HG03045 (cell line): ENCODE results near the gene ABCG8.

Source experiments
- ATAC-seq: cut with Tn5 transposase; IDR thresholded peaks from one replicate; pipeline ENCODE4 v1.9.1; 2021; ENCODE audit warnings: mild to moderate bottlenecking, moderate library complexity; ENCODE audit not compliant: unreplicated experiment

The ABCG8 gene

DNA sequence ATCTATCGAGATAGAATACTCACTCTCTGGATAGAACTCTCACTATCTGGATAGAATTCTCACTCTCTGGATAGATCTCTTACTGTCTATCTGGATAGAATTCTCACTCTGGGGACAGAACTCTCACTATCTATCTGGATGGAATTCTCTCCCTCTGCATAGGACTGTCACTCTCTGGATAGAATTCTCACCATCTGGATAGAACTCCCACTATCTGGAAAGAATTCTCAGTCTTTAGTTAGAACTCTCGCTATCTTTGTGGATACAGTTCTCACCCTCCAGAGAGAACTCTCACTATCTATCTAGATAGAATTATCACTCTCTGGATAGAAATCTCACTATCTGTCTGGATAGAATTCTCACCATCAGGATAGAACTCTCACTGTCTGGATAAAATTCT is 16.5 kb downstream of the ABCG8 start:
- no peak for ATAC-seq

DNA sequence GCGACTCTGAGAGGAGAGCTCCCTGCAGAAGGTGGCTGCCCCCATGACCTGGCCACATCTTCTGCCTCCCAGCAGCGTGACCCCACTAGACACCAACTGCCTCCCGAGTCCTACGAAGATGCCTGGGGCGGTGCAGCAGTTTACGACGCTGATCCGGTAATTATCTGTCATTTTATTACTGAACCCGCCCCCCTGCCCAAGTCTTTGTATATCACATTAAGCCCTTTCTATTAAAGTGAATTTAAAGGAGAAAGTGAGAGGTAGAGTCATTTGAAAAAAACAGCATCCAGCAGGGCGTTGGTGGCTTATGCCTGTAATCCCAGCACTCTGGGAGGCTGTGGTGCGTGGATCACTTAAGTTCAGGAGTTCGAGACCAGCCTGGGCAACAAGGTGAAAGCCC is 33.4 kb downstream of the ABCG8 start:
- no peak for ATAC-seq

DNA sequence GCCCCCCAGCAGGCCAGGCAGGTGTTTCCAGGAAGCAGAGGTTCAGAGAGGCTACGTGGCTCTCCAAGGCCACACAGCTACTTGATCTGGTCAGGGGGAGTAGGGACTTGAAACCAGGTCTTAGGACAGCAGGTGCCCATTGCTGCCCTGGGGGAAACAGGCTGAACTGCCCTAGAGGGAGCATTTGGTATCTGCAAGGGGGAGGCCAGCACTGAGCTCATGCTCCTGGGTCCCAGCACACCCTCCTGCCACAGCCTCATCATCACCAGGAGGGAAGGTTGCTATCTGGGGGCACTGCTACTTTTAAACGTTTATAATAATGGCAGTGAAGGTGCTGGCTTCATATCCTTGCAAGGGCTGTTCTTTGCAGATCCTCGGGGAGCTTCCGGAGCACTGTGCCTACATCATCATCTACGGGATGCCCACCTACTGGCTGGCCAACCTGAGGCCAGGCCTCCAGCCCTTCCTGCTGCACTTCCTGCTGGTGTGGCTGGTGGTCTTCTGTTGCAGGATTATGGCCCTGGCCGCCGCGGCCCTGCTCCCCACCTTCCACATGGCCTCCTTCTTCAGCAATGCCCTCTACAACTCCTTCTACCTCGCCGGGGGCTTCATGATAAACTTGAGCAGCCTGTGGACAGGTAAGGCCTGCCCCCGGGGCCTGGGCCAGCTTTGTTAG is 36.1 kb downstream of the ABCG8 start:
- ATAC-seq: no peak

DNA sequence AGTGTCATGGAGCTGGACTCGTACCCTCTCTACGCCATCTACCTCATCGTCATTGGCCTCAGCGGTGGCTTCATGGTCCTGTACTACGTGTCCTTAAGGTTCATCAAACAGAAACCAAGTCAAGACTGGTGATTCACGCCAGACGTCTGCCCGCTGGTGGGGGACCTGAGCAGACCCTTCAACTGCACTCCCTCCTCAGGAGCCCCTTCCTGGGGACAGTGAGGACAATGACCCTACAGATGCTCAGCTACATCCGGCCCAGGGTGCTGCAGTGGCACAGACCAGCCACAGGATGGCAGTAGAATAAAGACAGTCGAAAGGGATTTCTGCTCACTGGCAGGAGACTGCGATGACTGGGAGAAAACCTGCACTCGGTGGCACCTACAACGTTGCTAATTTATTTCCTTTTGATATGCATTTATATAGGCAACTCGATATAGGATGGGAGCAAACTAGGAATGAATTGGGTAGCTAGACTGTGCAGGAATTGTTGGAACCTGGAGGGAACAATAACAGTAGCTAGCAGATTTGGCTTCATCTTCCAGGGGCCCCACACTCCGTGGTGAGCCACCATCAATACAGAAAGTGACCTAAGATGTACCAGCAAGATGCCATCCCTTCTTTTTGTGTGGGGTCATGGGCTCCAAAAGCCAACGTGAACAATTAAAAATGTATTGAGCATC is 39.2 kb downstream of the ABCG8 start:
- ATAC-seq: no peak

DNA sequence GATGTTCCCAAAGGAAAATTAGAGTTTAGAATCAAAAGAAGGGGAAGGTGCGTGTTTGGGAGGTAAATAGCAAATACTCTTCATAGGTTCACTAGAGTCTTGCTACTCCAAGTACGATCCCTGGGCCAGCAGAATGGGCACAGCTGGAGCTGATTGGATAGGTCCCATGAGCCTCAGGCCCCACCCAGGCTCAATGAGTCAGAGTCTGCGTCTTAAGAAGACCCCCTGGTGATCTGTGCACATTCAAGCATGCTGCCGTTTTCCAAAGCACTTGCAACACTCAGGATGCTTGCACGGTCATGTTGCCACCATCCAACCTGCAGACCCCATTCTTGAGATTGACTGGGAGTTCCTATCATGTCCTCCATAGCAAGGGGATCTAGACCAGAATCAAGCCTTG is 40.5 kb downstream of the ABCG8 start:
- ATAC-seq: no peak

DNA sequence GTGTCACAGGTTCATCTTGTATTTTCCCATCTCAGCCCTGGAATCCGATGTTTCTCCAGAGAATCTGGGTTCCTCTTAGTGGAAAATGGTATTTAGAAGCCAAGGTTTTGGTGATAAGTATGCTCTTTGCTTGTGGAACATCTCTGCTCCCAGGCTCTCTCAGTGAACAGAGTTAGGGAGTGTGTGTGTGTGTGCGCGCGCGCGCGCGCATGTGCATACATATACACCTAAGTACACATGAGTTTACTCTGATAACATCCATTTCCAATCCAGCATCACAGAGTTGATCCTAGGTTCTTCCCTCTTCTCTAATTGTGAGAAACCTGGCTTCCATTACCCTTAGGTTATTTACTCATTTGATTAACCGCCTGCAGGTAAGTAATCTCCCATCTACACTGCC is 41.7 kb downstream of the ABCG8 start:
- no peak for ATAC-seq

DNA sequence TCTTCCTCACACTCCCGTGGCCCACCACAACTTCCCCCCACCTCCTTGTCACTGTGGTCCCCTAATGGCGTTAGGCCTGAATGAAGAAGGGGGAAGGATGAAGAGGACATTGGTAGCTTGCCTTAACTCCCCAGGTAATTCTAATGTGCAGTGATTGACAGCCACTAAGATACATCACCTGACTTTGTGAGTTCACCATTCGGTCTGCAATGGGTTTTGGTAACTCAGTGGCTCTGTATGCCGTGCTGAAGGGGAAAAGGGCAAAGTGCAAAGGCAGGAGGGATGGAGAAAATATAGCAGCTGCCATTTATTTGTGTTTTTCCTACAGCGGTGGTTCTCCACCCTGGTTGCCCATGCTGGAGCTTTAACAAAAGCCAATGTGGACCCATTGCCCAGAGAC is 42.2 kb downstream of the ABCG8 start:
- no peak for ATAC-seq

DNA sequence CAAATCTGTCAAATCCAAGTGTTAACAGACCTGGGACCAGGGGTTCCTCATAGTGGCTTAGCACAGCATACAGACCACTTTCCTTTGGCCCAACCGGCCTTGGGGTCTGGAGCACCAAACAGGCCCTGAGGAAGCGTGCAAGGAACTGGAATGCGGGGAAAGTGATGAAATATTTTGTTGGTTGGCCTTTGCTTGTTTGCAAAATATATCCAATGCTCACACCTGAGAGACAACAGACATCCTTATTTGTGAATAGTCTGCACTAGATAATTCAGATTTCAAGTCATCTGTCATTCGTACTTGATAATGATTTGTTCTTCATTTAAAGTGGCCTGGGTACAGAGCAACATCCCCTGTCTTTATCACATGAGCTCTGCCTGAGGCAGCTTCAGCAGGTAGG is 43.5 kb downstream of the ABCG8 start:
- ATAC-seq: no peak

DNA sequence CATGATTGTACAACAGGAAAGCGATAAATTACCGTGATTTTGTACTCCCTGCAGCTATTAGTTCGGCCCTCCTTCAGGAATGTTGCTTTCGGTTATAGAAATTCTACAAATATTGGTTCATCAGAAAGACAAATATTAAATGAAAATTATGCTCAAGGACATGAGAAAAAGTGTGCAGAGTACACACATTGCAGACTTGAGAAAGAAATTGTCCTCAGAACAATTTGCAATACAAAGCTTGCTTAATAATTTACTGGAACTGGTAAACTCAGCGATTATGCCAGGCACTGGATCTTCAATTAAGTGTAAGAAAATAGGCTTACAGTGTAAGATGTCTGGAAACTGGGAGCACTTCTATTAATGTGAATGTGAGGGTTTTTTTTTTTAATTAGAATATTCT is 45.9 kb downstream of the ABCG8 start:
- no peak for ATAC-seq

DNA sequence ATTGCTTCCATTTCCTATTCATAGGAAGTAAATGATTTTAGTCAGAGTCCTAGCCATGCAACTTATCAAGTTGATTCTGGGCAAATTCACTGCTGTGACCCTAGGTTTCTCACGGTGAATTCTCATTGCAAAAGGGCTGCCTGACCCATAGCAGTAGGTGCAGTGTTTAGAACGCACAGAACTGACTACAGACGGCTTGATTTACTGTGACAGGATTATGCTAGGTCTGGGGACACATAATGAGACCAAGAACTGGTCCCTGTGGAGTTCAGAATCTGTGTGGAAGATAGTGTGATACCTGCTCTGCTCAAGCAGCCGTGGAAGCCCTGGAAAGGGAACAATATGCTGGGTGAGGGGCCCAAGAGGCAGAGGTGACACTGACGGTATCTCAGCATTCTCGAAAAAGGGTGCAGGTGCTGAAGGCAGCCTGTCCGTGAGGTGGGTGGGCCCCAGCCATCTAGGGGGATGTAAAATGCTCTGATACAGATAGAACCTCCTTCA is 46.4 kb downstream of the ABCG8 start:
- no peak for ATAC-seq

DNA sequence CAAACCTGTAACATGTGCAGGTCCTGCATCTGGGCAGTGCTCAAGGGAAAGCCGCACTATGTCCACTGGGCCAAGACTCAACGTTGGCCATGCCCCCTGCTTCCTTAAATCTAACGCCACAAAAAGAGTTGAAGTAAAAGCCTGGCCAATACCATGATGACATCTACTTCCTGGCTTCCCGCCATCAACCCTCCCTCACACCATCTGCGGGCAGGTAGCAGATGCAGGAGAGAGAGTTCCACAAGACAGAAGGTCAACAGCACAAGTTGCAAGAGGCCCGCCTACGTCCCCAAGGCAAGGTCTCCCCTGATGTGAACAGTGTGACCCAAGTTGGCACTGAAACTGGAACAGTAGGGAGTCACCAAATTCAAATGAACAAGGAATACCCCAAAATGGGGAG is 48.4 kb downstream of the ABCG8 start:
- ATAC-seq: no peak

DNA sequence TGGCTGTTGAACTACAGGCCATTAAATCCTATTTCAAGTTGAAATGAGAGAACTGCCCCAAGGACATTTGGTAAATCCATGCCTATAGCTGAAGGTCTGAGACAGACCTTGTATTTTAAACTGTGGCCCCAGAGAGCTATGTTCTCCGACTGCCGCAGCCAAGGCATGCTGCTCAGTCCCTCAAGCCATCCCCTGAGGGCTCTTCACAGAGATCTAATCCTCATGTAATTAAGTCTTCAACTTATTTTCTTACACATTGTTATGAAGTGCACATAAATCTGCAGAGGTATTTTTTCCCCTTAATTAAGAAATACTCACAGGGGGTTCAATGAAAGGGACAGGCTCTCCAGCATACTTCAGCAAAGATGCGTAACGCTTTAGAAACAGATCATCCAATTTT is 50.6 kb downstream of the ABCG8 start:
- ATAC-seq: no peak

DNA sequence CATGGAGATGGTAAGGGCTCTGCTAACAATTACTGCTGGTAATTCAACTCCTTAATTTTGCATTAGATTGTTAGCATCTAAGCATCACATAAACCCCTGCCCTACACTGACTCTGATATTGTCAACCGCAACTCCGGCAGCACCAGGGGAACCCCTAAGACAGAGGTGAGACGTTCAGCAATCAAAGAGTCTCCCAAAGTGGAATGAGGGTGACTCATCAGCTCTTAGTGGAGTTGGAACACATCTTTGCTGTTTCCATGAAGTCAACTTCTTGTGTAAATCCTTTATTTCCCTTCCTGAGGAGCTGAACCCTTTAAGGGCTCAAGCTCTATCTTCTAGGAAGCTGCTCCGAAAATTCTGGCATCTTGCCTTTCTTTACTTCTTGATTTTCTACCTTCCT is 52.1 kb downstream of the ABCG8 start:
- ATAC-seq: no peak

DNA sequence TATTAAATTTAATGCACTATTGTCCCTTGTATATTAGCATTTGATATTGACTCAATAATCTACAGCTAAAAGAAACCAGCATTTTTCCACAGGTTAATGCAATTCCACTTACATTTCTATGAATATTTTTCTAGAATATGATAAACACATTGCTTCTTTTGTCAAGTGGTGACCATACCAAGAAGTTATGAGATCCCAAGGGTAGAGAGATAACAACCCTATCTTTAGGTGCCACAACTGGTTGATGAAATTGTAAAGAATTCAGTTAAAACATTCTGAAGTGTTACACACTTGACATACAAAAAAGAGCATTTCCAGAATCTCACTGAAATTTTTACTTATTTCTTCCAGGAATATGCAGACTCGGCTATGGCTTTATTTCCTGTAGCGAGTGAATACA is 56.0 kb downstream of the ABCG8 start:
- ATAC-seq: no peak

DNA sequence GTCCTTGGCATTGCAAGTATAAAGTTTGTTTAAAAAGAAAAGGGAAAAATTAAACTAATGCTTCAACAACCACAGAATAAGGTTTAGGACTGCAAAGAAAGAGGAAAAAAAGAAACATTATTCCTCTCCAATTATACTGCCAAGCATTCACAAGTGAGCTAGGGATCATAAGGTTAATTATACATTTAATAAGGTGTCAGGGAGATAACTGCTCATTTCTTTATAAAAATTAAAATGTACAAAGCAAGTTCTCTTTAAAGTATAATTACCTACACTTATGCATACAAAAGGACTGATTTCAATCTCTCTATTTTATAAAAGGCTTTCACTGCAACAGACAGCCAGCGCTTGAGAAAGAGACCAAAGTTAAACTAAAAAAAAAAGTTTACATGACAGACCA is 58.1 kb downstream of the ABCG8 start:
- ATAC-seq: no peak

DNA sequence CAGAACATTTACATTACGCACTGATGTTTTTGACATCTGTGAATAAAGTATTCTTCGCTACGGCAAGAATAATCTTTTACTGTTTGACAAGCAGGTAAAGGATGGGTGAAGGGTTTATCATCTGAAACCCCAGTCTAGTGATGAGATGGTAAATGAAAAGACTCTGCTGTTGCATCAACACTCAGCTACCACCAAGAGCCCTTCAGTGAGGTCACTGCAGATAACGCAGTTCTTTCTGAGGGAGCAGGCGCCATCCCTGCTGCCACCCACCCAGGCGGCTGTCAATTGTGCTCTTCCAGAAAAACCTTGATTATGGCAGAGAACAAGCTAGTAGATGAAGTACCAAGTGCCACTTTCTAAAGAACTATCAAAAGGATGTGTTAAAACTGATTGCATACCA is 58.7 kb downstream of the ABCG8 start:
- no peak for ATAC-seq

DNA sequence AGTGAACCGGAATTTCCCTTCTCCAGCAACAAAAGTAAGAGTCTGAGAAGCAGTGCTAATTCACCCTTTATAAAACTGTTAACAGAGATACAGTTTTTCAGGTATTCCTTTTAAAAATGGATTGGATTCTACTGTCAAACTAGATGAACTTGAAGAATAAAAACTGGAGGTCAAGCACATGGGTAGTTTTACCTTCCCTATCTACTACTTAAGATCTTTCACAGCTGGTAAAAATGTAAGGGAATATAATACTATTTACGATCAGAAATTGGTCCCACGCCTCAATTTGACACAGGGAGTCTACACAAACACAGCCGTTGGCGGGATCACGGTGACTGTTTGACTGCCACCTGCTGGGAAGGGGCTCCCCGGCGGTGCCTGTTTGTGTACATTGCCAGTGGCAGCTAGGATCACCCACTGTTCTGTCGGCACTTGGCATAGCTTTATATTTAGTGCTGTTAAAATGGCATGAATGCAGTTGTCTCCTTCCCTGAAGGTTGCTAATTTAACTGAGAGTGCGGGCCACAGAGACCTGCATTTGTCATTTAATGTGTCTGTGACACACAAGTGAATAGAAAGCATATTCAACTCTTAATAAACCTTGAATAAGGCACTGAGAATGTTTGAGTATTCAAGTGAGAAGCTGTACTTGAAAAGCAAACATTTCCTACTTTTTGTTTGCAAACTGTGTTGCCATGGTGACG is 59.5 kb downstream of the ABCG8 start:
- ATAC-seq: no peak

DNA sequence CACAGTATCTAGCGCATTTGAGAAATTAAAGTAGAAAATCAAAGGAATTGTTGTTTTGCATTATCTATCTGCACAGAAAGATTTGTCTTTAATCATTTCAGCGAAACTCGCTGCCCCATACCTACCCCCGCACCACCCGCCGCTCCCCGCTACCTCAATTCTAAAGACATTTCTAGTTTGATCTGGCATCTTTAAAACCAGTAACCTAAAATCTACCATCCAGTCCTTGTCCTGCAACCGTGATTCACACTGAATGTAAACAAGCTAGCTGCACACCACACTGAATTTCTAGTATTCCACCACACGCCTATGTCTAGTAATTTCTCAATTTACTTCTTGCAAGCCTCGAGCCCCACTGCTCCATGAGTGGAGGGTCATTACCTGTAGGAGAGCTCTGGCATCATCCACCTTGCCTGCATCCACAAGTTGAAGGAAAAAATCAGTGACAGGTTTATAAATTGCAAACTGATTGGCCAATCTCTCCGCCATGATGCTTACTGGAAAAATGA is 60.1 kb downstream of the ABCG8 start:
- ATAC-seq: no peak

DNA sequence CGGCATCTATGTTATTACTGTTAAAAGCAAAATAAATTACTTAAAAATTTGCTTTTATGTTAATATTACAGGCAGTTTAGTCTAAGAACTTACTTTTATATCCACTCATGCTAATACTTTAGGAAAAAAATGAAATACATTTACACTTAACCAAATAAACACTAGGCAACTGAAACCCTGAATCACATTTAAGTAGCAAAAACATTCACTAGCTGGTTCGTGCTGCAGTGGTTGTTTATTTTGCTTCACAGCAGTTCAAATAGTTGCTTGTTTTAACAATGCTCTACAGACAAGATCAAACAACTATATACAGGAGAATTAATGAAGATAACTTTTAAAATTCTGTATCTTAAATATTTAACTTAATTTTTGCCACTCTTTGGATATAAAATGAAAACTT is 60.8 kb downstream of the ABCG8 start:
- ATAC-seq: no peak

DNA sequence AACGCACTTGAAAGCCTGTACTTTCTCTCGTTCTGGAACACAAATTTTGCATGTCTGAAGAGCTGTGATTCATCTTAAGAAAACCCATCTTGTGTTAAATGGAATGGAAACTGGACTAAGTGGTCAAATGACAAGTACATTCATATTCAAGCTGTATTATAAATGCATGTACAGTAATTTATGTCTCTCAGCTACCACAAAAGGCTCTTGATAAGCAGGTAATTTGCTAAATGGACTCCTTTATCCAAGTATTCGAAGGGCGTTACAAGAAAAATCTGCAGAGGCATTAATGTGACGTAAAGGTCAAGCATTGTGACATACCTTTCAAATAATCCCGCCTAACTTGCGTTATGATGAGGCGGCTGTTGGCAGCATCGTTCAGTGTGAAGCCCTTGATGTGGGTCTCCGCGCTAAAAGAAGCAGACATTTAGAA is 66.6 kb downstream of the ABCG8 start:
- no peak for ATAC-seq

DNA sequence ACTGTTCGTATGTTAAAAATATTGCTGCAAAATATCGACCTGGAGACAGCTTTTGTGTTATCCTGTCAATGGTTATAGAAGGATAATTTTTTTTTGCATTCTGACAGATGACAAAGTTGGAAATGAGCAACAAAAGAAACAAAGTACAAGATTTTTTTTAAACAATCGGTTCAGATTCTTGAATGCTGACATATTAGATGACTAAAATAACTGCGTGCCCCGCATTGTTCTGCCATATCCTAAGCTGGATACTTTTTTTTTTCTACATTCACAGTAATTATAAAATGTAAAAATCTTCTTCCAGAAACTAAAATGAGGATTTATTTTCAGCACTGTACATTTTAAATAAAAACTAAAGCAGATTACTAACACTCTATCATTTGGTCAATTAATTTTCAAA is 67.1 kb downstream of the ABCG8 start:
- no peak for ATAC-seq
